ENCODE measurements around the gene KIF2C. TPM values are rescaled to one million over a fixed set of nuclear protein-coding genes. Genes with fewer than 3 reads are reported as not detected.

Gene KIF2C
- total and polyA plus RNA-seq, 10 donors, result 1.4 to 7.6 (median 4.5) TPM

- H3K27ac ChIP-seq, result peak overlapping the region in 2 of 8 donors; percentile 13 to 51
Observed at GRCh38 chr1:44707959-44708831, 31.4 kb upstream of the KIF2C start.

GRCh38 chr1:44713321-44713781, 26.3 kb upstream of the KIF2C start:
- Histone ChIP-seq H3K9me3 (no peaks in the 10 kb centered on the region), H3K36me3 (no peaks in the 10 kb centered on the region), H3K4me1 (peaks cover 10 to 67% (median 40%) of the 10 kb centered on the region in 6 donors), H3K27ac (peak overlapping the region in 6 of 8 donors; percentile 58 to 85 (median 75)), H3K27me3 (replicated peaks in 1 of 7) (peaks cover 0 to 4% (median 0%) of the 10 kb centered on the region in 7 donors), H3K4me3 (peak overlapping the region in 1 of 8 donors; percentile 30)
- intact Hi-C loops (cut with DNase I; ENCODE audit: low total_unique reads), result no loop called here
- no peak for DNase-seq
- WGBS, 5 donors, result 24 to 36% (median 32%) methylated on average over 5 to 6 of the region's 6 CpGs
- TF ChIP-seq CTCF (IDR thresholded peaks at IDR 0.05 in 8 of 11, conservative IDR thresholded peaks at IDR 0.05 in 3 of 11) (no peak), POLR2A (IDR thresholded peaks at IDR 0.05) (no peak), POLR2AphosphoS5 (IDR thresholded peaks at IDR 0.05) (no peak)

More at GRCh38 chr1:44707959-44708831, 31.4 kb upstream of the KIF2C start:
- no peak for TF ChIP-seq POLR2AphosphoS5 (IDR thresholded peaks at IDR 0.05)
- peak; percentile 36 to 82 (median 68) for TF ChIP-seq CTCF (IDR thresholded peaks at IDR 0.05 in 8 of 11, conservative IDR thresholded peaks at IDR 0.05 in 3 of 11)
- no peak for TF ChIP-seq POLR2A (IDR thresholded peaks at IDR 0.05)
- H3K4me3 ChIP-seq, result peak overlapping the region in 1 of 8 donors; percentile 43
- no peaks in the 10 kb centered on the region for H3K9me3 ChIP-seq
- H3K27me3 ChIP-seq (replicated peaks in 1 of 7), result peaks cover 0 to 4% (median 0%) of the 10 kb centered on the region in 7 donors
- H3K4me1 ChIP-seq, result peaks cover 0 to 33% (median 15%) of the 10 kb centered on the region in 6 donors
- no peaks in the 10 kb centered on the region for H3K36me3 ChIP-seq
- 37 to 41% (median 38%) methylated on average over 15 of the region's 15 CpGs for WGBS, 5 donors
- intact Hi-C loops (cut with DNase I; ENCODE audit: low total_unique reads), result no loop called here
- DNase-seq, result peak; percentile 34

- WGBS, 5 donors, result 73 to 78% (median 77%) methylated on average over 7 of the region's 7 CpGs
- intact Hi-C loops (cut with DNase I; ENCODE audit: low total_unique reads), result no loop called here
- TF ChIP-seq POLR2A (IDR thresholded peaks at IDR 0.05) (no peak), CTCF (IDR thresholded peaks at IDR 0.05 in 8 of 11, conservative IDR thresholded peaks at IDR 0.05 in 3 of 11) (no peak), POLR2AphosphoS5 (IDR thresholded peaks at IDR 0.05) (no peak)
- H3K4me3 ChIP-seq, result no peak overlapping the region
- no peaks in the 10 kb centered on the region for H3K36me3 ChIP-seq
- H3K4me1 ChIP-seq, result peaks cover 10 to 72% (median 41%) of the 10 kb centered on the region in 6 donors
- H3K9me3 ChIP-seq, result no peaks in the 10 kb centered on the region
- peaks cover 0 to 4% (median 0%) of the 10 kb centered on the region in 7 donors for H3K27me3 ChIP-seq (replicated peaks in 1 of 7)
- peak overlapping the region in 5 of 8 donors; percentile 51 to 85 (median 76) for H3K27ac ChIP-seq
- DNase-seq, result peak; percentile 64
Observed at GRCh38 chr1:44714532-44714931, 25.1 kb upstream of the KIF2C start.

Measured in spleen (tissue), 11 donors.